Neural progenitor cell (in vitro differentiated cells): Measurements from ENCODE around the gene PRELID1. TPM values are rescaled to one million over a fixed set of nuclear protein-coding genes. Genes with fewer than 3 reads are reported as not detected.

ENCODE experiments used
- DNase-seq: peaks from one replicate; pipeline ENCODE4 v3.0.0-alpha.2; 2016; ENCODE audit warnings: low spot score
- H2AFZ ChIP-seq: fragments of 200-600 bp; sonication (generic); replicated peaks from 2 replicates; pipeline ENCODE4 v1.6.1; 2016; ENCODE audit warnings: antibody characterized with exemption
- H3F3A ChIP-seq: fragments of 200-600 bp; sonication (generic); 2 replicates; pipeline ENCODE4 v1.6.1; 2016; ENCODE audit warnings: antibody characterized with exemption, low read depth
- H3K27ac ChIP-seq: fragments of 200-600 bp; sonication (generic); 2 replicates; pipeline ENCODE4 v1.5.1; 2016; ENCODE audit warnings: mild to moderate bottlenecking
- H3K27me3 ChIP-seq: fragments of 200-600 bp; sonication (generic); 2 replicates; pipeline ENCODE4 v1.6.1; 2016; ENCODE audit warnings: mild to moderate bottlenecking, moderate library complexity
- H3K36me3 ChIP-seq: fragments of 200-600 bp; sonication (generic); 2 replicates; pipeline ENCODE4 v1.5.1; 2016
- H3K4me1 ChIP-seq: fragments of 200-600 bp; sonication (generic); 2 replicates; pipeline ENCODE4 v1.6.1; 2016; ENCODE audit warnings: mixed run types
- H3K4me2 ChIP-seq: fragments of 200-600 bp; sonication (generic); 2 replicates; pipeline ENCODE4 v1.6.1; 2016
- H3K4me3 ChIP-seq: fragments of 200-600 bp; sonication (generic); 2 replicates; pipeline ENCODE4 v1.5.1; 2016
- H3K79me2 ChIP-seq: fragments of 200-600 bp; sonication (generic); 2 replicates; pipeline ENCODE4 v1.6.1; 2016; ENCODE audit warnings: low read depth
- H3K9ac ChIP-seq: fragments of 200-600 bp; sonication (generic); 2 replicates; pipeline ENCODE4 v1.6.1; 2016
- H3K9me3 ChIP-seq: fragments of 200-600 bp; sonication (generic); 2 replicates; pipeline ENCODE4 v1.5.1; 2016; ENCODE audit warnings: low read depth
- H4K20me1 ChIP-seq: fragments of 200-600 bp; sonication (generic); 2 replicates; pipeline ENCODE4 v1.6.1; 2016; ENCODE audit warnings: low read depth
- H3K27ac Mint-ChIP-seq: 3 replicates; pipeline ENCODE4 v1.8.0; 2021; ENCODE audit warnings: mixed read lengths
- H3K27me3 Mint-ChIP-seq: 2 replicates; pipeline ENCODE4 v1.8.0; 2022; ENCODE audit warnings: low read depth, mild to moderate bottlenecking, inconsistent platforms, moderate library complexity, mixed read lengths; ENCODE audit not compliant: insufficient read depth
- H3K36me3 Mint-ChIP-seq: 3 replicates; pipeline ENCODE4 v1.8.0; 2021; ENCODE audit warnings: mixed read lengths
- H3K4me1 Mint-ChIP-seq: 3 replicates; pipeline ENCODE4 v1.8.0; 2021; ENCODE audit warnings: mixed read lengths
- H3K4me3 Mint-ChIP-seq: 3 replicates; pipeline ENCODE4 v1.8.0; 2021; ENCODE audit warnings: mild to moderate bottlenecking, moderate library complexity, mixed read lengths
- H3K9me3 Mint-ChIP-seq: 3 replicates; pipeline ENCODE4 v1.8.0; 2020; ENCODE audit warnings: mixed read lengths
- CTCF ChIP-seq: fragments of 200-600 bp; sonication (generic); IDR thresholded peaks from 2 replicates; pipeline ENCODE4 v1.5.1; 2017; ENCODE audit warnings: antibody characterized with exemption, mild to moderate bottlenecking
- EZH2 ChIP-seq: fragments of 200-600 bp; sonication (generic); IDR thresholded peaks from 2 replicates; pipeline ENCODE4 v1.6.1; 2017; ENCODE audit warnings: antibody characterized with exemption, mild to moderate bottlenecking, moderate library complexity
- EZH2phosphoT487 ChIP-seq: fragments of 200-600 bp; sonication (generic); IDR thresholded peaks from 2 replicates; pipeline ENCODE4 v1.6.1; 2017; ENCODE audit warnings: antibody characterized with exemption
- total RNA-seq: library from RNA; depleted of rRNA; stranded (reverse); fragments of >200 nt; gene quantifications from 2 replicates; pipeline ENCODE4 v1.2.3, GENCODE V29; 2015; ENCODE audit warnings: low replicate concordance

PRELID1 gene
- total RNA-seq, 1 donor from 2014 or later, result 133 TPM

DNA sequence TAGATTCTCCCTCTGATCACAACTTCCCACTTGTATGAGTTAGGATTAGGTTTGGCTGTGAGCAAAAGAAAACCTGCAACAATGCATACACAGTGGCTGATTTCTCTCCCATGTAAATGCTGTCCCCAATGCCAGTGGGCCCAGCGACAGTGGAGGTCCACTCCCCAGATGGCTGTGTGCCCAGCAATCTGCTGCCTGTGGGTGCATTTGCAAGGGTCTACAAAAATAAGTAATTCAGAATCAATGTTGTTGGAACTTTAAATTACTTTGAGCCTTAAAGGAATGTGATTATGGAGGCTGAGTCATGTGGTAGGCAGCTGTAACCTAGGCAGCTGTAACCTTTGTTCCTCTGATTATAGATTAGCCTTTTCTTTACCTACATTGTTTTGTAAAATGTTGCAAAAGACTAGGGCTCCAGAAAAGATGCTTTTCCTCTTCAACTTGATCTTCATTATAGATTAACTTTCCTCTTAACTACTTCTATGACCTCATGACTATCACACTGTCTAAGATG is 22.3 kb downstream of the PRELID1 start:
- peaks cover 12% of the 10 kb centered on the region for H3K36me3 Mint-ChIP-seq
- no peak overlapping the region for H3K4me2 ChIP-seq
- no peaks in the 10 kb centered on the region for H3K4me1 ChIP-seq
- no peaks in the 10 kb centered on the region for H3K79me2 ChIP-seq
- H3K36me3 ChIP-seq, result no peaks in the 10 kb centered on the region
- H3K4me3 ChIP-seq, result no peak overlapping the region
- H3K4me3 Mint-ChIP-seq, result no peak overlapping the region
- no peak for DNase-seq
- H4K20me1 ChIP-seq, result peaks cover 3% of the 10 kb centered on the region
- H3K9ac ChIP-seq, result no peak overlapping the region
- H3K27me3 ChIP-seq, result no peaks in the 10 kb centered on the region
- H2AFZ ChIP-seq, result no peak overlapping the region
- TF ChIP-seq CTCF, result no peak
- no peak for TF ChIP-seq EZH2phosphoT487
- peaks cover 7% of the 10 kb centered on the region for H3K4me1 Mint-ChIP-seq
- H3F3A ChIP-seq, result no peaks in the 10 kb centered on the region
- peaks cover 3% of the 10 kb centered on the region for H3K9me3 Mint-ChIP-seq
- H3K9me3 ChIP-seq, result no peaks in the 10 kb centered on the region
- no peak overlapping the region for H3K27ac ChIP-seq
- H3K27me3 Mint-ChIP-seq, result peaks cover 5% of the 10 kb centered on the region
- peak overlapping the region; percentile 23 for H3K27ac Mint-ChIP-seq

- no peaks in the 10 kb centered on the region for H3K9me3 Mint-ChIP-seq
- Histone ChIP-seq H3K36me3 (no peaks in the 10 kb centered on the region), H4K20me1 (peaks cover 3% of the 10 kb centered on the region), H3K27ac (no peak overlapping the region), H3F3A (no peaks in the 10 kb centered on the region), H3K9me3 (no peaks in the 10 kb centered on the region), H3K4me1 (no peaks in the 10 kb centered on the region), H3K27me3 (no peaks in the 10 kb centered on the region), H3K4me2 (no peak overlapping the region), H3K79me2 (no peaks in the 10 kb centered on the region), H3K4me3 (no peak overlapping the region), H2AFZ (no peak overlapping the region), H3K9ac (no peak overlapping the region)
- peaks cover 5% of the 10 kb centered on the region for H3K27me3 Mint-ChIP-seq
- H3K36me3 Mint-ChIP-seq, result peaks cover 9% of the 10 kb centered on the region
- H3K4me1 Mint-ChIP-seq, result peaks cover 7% of the 10 kb centered on the region
- H3K4me3 Mint-ChIP-seq, result no peak overlapping the region
- no peak for TF ChIP-seq EZH2
- no peak for TF ChIP-seq CTCF
- TF ChIP-seq EZH2phosphoT487, result no peak
- DNase-seq, result no peak
- peak overlapping the region; percentile 12 for H3K27ac Mint-ChIP-seq
Measured at GRCh38 chr5:177327539-177328522, 24.2 kb downstream of the PRELID1 start.

DNA sequence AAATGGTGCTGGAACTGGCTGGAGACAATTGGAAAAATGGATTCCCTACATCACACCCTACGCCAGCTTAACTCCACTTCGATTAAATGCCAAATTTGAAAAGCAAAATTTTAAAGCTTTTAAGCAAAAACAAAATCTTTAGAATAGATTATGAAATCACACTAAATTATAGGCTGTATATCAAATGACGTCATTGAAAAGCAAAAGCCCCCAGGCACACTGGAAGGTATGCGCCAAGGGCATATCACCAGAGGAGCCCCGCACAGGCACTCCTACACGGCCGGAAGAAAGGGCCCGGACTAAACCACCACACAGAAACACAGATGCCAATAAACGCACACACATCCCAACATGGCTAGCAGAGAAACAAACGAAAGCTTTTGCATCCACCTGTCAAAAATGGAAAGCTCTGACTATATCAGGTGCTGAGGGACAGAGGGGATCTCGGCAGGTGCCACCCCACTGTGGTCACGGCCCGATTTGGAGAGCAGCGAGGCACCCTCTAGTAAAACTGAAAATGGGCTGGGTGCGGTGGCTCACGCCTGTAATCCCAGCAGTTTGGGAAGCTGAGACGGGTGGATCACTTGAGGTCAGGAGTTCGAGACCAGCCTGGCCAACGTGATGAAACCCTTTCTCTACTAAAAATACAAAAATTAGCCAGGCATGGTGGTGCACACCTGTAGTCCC is 25.1 kb downstream of the PRELID1 start:
- Histone ChIP-seq H4K20me1 (peaks cover 3% of the 10 kb centered on the region), H3K79me2 (no peaks in the 10 kb centered on the region), H3K4me1 (no peaks in the 10 kb centered on the region), H2AFZ (no peak overlapping the region), H3K9me3 (no peaks in the 10 kb centered on the region), H3K4me3 (no peak overlapping the region), H3K36me3 (no peaks in the 10 kb centered on the region), H3F3A (no peaks in the 10 kb centered on the region), H3K27me3 (no peaks in the 10 kb centered on the region), H3K4me2 (no peak overlapping the region), H3K27ac (no peak overlapping the region), H3K9ac (no peak overlapping the region)
- Mint-ChIP-seq H3K36me3 (peaks cover 12% of the 10 kb centered on the region), H3K9me3 (no peaks in the 10 kb centered on the region), H3K4me1 (peaks cover 7% of the 10 kb centered on the region), H3K27ac (peak overlapping the region; percentile 35), H3K27me3 (peaks cover 5% of the 10 kb centered on the region), H3K4me3 (no peak overlapping the region)
- DNase-seq, result no peak
- TF ChIP-seq EZH2phosphoT487 (no peak), EZH2 (no peak), CTCF (no peak)
